HL-60 (cell line): ENCODE data around the gene TPO.

Experiments
- GABPA ChIP-seq: IDR thresholded peaks from 2 replicates; pipeline ENCODE4 v1.6.1; 2012; ENCODE audit warnings: low read depth
- POLR2AphosphoS5 ChIP-seq: IDR thresholded peaks from 2 replicates; pipeline ENCODE4 v1.6.1; 2012; ENCODE audit warnings: low read depth
- REST ChIP-seq: IDR thresholded peaks from 2 replicates; pipeline ENCODE4 v1.6.1; 2012; ENCODE audit warnings: low read depth; ENCODE audit not compliant: insufficient replicate concordance
- SPI1 ChIP-seq: IDR thresholded peaks from 2 replicates; pipeline ENCODE4 v1.6.1; 2012; ENCODE audit warnings: low read depth, mild to moderate bottlenecking, borderline replicate concordance
- TF ChIP-seq, protein P1 (sequence below): IDR thresholded peaks from one replicate; pipeline ENCODE4 v1.5.1; 2011; ENCODE audit warnings: low read length, control low read depth, inconsistent platforms; ENCODE audit not compliant: insufficient read depth

GRCh38 chr2:1371082-1371481 lies 42.2 kb upstream of the TPO start:
- TF ChIP-seq SPI1 (no peak), POLR2AphosphoS5 (no peak), GABPA (no peak), REST (no peak)
- TF ChIP-seq, protein P1, sequence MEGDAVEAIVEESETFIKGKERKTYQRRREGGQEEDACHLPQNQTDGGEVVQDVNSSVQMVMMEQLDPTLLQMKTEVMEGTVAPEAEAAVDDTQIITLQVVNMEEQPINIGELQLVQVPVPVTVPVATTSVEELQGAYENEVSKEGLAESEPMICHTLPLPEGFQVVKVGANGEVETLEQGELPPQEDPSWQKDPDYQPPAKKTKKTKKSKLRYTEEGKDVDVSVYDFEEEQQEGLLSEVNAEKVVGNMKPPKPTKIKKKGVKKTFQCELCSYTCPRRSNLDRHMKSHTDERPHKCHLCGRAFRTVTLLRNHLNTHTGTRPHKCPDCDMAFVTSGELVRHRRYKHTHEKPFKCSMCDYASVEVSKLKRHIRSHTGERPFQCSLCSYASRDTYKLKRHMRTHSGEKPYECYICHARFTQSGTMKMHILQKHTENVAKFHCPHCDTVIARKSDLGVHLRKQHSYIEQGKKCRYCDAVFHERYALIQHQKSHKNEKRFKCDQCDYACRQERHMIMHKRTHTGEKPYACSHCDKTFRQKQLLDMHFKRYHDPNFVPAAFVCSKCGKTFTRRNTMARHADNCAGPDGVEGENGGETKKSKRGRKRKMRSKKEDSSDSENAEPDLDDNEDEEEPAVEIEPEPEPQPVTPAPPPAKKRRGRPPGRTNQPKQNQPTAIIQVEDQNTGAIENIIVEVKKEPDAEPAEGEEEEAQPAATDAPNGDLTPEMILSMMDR, result no peak
